Common myeloid progenitor, CD34-positive (primary cell): Measurements from ENCODE around the gene COPG1. TPM values are rescaled to one million over a fixed set of nuclear protein-coding genes. Genes with fewer than 3 reads are reported as not detected.

Experiments used
- CTCF ChIA-PET: fragments of 350-600 bp; sonication (Branson Sonifier 250); formaldehyde crosslinking; loops from one replicate; lab custom pipeline; 2021; ENCODE audit warnings: antibody characterized with exemption; lab: Charles Lee
- POLR2A ChIA-PET: fragments of 350-600 bp; sonication (Branson Sonifier 250); formaldehyde crosslinking; loops from one replicate; lab custom pipeline; 2021; ENCODE audit warnings: antibody characterized with exemption; lab: Charles Lee
- DNase-seq, 3 donors: peaks; one replicate each; pipeline versions ENCODE4 v3.0.0 to v3.0.0-alpha.2; 2013
- H3K27ac ChIP-seq, 2 experiments: 1 replicate in 1 of 2; 2 replicates in 1 of 2; pipeline ENCODE4 v1.7.0; 2013; ENCODE audit warnings: inconsistent platforms in 2 of 2, low read length in 2 of 2, mild to moderate bottlenecking in 2 of 2, low read depth in 1 of 2, moderate library complexity in 1 of 2; ENCODE audit not compliant: severe bottlenecking in 2 of 2, insufficient read depth in 1 of 2, poor library complexity in 1 of 2
- H3K27me3 ChIP-seq, 5 experiments: replicated peaks in 2 of 5; 1 replicate in 3 of 5; 2 replicates in 2 of 5; pipeline versions ENCODE4 v1.6.1 to v1.7.0; 2013; ENCODE audit warnings: low read length in 4 of 5, mild to moderate bottlenecking in 2 of 5, moderate library complexity in 2 of 5, inconsistent platforms in 1 of 5; ENCODE audit not compliant: insufficient read depth in 5 of 5, control insufficient read depth in 4 of 5
- H3K36me3 ChIP-seq, 4 experiments: 1 replicate in 2 of 4; 2 replicates in 2 of 4; pipeline versions ENCODE4 v1.6.1 to v1.7.0; 2013; ENCODE audit warnings: low read length in 3 of 4, control low read depth in 1 of 4, mild to moderate bottlenecking in 1 of 4; ENCODE audit not compliant: control insufficient read depth in 4 of 4, insufficient read depth in 4 of 4
- H3K4me1 ChIP-seq, 4 experiments: 1 replicate in 3 of 4; 2 replicates in 1 of 4; pipeline versions ENCODE4 v1.6.1 to v1.7.1; 2013; ENCODE audit warnings: low read length in 3 of 4, mild to moderate bottlenecking in 3 of 4, control low read depth in 1 of 4, inconsistent platforms in 1 of 4, moderate library complexity in 1 of 4; ENCODE audit not compliant: control insufficient read depth in 4 of 4, insufficient read depth in 4 of 4; ENCODE audit errors: control extremely low read depth in 1 of 4
- H3K4me3 ChIP-seq, 7 experiments: 1 replicate in 4 of 7; 2 replicates in 3 of 7; pipeline versions ENCODE4 v1.5.1 to v1.7.0; 2013; ENCODE audit warnings: mild to moderate bottlenecking in 7 of 7, low read length in 6 of 7, moderate library complexity in 6 of 7, inconsistent platforms in 2 of 7, low read depth in 2 of 7, control low read depth in 1 of 7; ENCODE audit not compliant: insufficient read depth in 4 of 7, control insufficient read depth in 1 of 7; ENCODE audit errors: extremely low read depth in 1 of 7
- H3K9me3 ChIP-seq, 5 experiments: 1 replicate in 4 of 5; 2 replicates in 1 of 5; pipeline versions ENCODE4 v1.6.1 to v1.7.1; 2013; ENCODE audit warnings: low read length in 4 of 5, mild to moderate bottlenecking in 2 of 5, inconsistent platforms in 1 of 5, low read depth in 1 of 5, moderate library complexity in 1 of 5; ENCODE audit not compliant: control insufficient read depth in 4 of 5, insufficient read depth in 2 of 5; ENCODE audit errors: control extremely low read depth in 1 of 5
- WGBS: methylation state at CpG from one replicate; pipeline ENCODE4 v1.1.5; 2013; ENCODE audit not compliant: insufficient coverage; 5-methylcytosine and 5-hydroxymethylcytosine counted together
- polyA plus RNA-seq: library from polyadenylated mRNA; unstranded; fragments of 120-200 nt; gene quantifications from one replicate; pipeline ENCODE4 v1.2.1, GENCODE V29; 2013

The COPG1 gene, protein sequence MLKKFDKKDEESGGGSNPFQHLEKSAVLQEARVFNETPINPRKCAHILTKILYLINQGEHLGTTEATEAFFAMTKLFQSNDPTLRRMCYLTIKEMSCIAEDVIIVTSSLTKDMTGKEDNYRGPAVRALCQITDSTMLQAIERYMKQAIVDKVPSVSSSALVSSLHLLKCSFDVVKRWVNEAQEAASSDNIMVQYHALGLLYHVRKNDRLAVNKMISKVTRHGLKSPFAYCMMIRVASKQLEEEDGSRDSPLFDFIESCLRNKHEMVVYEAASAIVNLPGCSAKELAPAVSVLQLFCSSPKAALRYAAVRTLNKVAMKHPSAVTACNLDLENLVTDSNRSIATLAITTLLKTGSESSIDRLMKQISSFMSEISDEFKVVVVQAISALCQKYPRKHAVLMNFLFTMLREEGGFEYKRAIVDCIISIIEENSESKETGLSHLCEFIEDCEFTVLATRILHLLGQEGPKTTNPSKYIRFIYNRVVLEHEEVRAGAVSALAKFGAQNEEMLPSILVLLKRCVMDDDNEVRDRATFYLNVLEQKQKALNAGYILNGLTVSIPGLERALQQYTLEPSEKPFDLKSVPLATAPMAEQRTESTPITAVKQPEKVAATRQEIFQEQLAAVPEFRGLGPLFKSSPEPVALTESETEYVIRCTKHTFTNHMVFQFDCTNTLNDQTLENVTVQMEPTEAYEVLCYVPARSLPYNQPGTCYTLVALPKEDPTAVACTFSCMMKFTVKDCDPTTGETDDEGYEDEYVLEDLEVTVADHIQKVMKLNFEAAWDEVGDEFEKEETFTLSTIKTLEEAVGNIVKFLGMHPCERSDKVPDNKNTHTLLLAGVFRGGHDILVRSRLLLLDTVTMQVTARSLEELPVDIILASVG
- 52.9 TPM for polyA plus RNA-seq

- Histone ChIP-seq H3K36me3 (peaks cover 0 to 24% (median 21%) of the 10 kb centered on the region in 4 experiments), H3K4me1 (peaks cover 6 to 29% (median 26%) of the 10 kb centered on the region in 4 experiments), H3K4me3 (peak within 1 kb of the TSS; percentile 80 to 97 (median 88)), H3K9me3 (no peaks in the 10 kb centered on the region), H3K27ac (peak within 1 kb of the TSS; percentile 81 to 95), H3K27me3 (no peaks in the 10 kb centered on the region)
- DNase-seq = peak; percentile 85 to 90 (median 86)
- 0% methylated on average over 36 of the region's 48 CpGs for WGBS
- POLR2A ChIA-PET = interaction anchor here (0.6 to 1.8 kb wide), 2 partner anchors 25 to 67 kb away, joined by 4 to 6 read pairs; a partner anchor contains a TSS
- CTCF ChIA-PET = interaction anchor here (0.7 to 1.5 kb wide), 3 partner anchors 17 to 280 kb away, joined by 3 read pairs; no protein-coding TSS in a partner anchor
Measured at GRCh38 chr3:129249284-129250065, at the start of gene COPG1. TSS of gene COPG1 (plus strand) at chr3:129249606. CDS start at chr3:129249710, 104 bp downstream.

GRCh38 chr3:129204473-129204872 lies 44.9 kb upstream of the COPG1 start:
- Histone ChIP-seq H3K27me3 (no peaks in the 10 kb centered on the region), H3K27ac (no peak overlapping the region), H3K9me3 (no peaks in the 10 kb centered on the region), H3K4me3 (no peak overlapping the region), H3K4me1 (no peaks in the 10 kb centered on the region), H3K36me3 (no peaks in the 10 kb centered on the region)
- no peak for DNase-seq
- 100% methylated on average over 1 of the region's 2 CpGs for WGBS
- ChIA-PET CTCF (interaction anchor here (0.8 to 1.5 kb wide), 4 partner anchors 9 to 42 kb away, joined by 3 to 6 read pairs (median 4); no protein-coding TSS in a partner anchor), POLR2A (no interaction called here)

DNA sequence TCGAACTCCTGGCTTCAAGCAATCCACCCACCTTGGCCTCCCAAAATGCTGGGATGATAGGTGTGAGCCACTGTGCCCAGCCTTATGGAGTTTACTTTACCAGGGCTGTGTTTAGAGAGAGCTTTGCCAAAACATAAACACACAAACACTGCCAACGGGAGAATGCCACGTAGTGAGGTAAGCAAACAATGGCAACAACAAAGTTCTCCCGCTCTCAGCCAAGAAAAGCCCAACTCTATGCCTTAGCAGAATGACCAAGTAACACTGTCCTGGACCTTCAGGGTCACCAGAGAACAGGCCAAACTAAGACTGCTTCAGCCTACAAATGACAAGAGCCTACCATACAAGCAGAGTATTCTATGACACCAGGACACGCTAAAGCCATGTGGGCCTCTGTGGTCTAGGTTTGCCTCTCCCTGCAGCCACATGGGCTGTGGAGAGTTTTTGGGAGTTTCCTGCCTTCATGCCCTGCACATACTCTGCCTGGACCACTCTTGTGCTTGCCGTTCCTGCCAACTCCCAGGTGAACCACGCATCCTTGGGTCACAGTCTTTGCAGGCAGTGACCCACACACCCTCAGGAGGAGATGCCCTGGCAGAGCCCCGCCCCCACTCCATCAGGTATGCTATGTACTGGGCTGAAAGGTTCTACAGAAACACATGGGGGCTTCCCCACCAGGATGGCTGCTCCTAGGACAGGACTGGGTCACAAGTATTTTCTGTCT lies 44.1 kb upstream of the COPG1 start:
- H3K4me1 ChIP-seq = no peaks in the 10 kb centered on the region
- H3K36me3 ChIP-seq = no peaks in the 10 kb centered on the region
- CTCF ChIA-PET = no interaction called here
- POLR2A ChIA-PET = no interaction called here
- H3K4me3 ChIP-seq = no peak overlapping the region
- no peaks in the 10 kb centered on the region for H3K9me3 ChIP-seq
- no peak for DNase-seq
- 99% methylated on average over 7 of the region's 8 CpGs for WGBS
- no peaks in the 10 kb centered on the region for H3K27me3 ChIP-seq
- H3K27ac ChIP-seq = no peak overlapping the region

- POLR2A ChIA-PET = no interaction called here
- 96% methylated on average over 2 of the region's 4 CpGs for WGBS
- H3K4me1 ChIP-seq = peaks cover 0 to 6% (median 1%) of the 10 kb centered on the region in 4 experiments
- H3K9me3 ChIP-seq = no peaks in the 10 kb centered on the region
- no peaks in the 10 kb centered on the region for H3K27me3 ChIP-seq
- H3K4me3 ChIP-seq = no peak overlapping the region
- CTCF ChIA-PET = interaction anchor here (0.8 kb wide), 1 partner anchor 44 kb away, joined by 5 read pairs; no protein-coding TSS in a partner anchor
- DNase-seq = no peak
- H3K27ac ChIP-seq = no peak overlapping the region
- no peaks in the 10 kb centered on the region for H3K36me3 ChIP-seq
Measured at GRCh38 chr3:129207479-129207878, 41.9 kb upstream of the COPG1 start.

- Histone ChIP-seq H3K9me3 (no peaks in the 10 kb centered on the region), H3K4me1 (peaks cover 0 to 6% (median 1%) of the 10 kb centered on the region in 4 experiments), H3K27me3 (no peaks in the 10 kb centered on the region), H3K36me3 (no peaks in the 10 kb centered on the region), H3K27ac (no peak overlapping the region), H3K4me3 (no peak overlapping the region)
- DNase-seq = no peak
- POLR2A ChIA-PET = no interaction called here
- 100% methylated on average over 1 of the region's 1 CpG for WGBS
- CTCF ChIA-PET = interaction anchor here (0.7 kb wide), 1 partner anchor 26 kb away, joined by 3 read pairs; no protein-coding TSS in a partner anchor
Measured at GRCh38 chr3:129211345-129211744, 38.1 kb upstream of the COPG1 start.

DNA sequence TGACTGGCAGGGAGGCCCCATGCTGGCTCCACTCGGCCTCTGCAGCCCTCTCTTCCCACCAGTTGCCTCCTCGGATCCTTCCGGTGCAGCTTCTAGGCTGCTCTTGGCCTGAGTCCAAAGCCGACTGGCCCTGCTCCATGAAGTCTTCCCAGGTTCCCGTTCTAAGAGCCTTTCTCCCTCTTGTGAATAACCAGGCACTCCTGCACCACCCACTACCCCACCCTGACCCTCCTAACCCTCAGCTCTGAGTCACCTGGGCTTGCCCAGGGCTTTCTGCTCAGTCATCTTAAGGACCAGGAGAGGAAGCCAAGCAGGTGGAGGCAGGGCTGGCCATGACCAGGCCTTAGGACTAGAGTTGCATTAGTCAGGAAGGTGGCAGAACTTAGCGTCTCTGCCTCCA lies 37.6 kb upstream of the COPG1 start:
- Histone ChIP-seq H3K9me3 (no peaks in the 10 kb centered on the region), H3K4me1 (peaks cover 0 to 6% (median 1%) of the 10 kb centered on the region in 4 experiments), H3K27ac (no peak overlapping the region), H3K27me3 (no peaks in the 10 kb centered on the region), H3K36me3 (no peaks in the 10 kb centered on the region), H3K4me3 (no peak overlapping the region)
- 85% methylated on average over 4 of the region's 6 CpGs for WGBS
- CTCF ChIA-PET = interaction anchor here (0.7 kb wide), 1 partner anchor 26 kb away, joined by 3 read pairs; no protein-coding TSS in a partner anchor
- DNase-seq = no peak
- POLR2A ChIA-PET = no interaction called here
